Ishikawa (cell line): Measurements from ENCODE around the gene FHIT.

Experiments used
- CEBPB ChIP-seq: IDR thresholded peaks from 2 replicates; pipeline ENCODE4 v1.6.1; 2012
- CREB1 ChIP-seq: IDR thresholded peaks from 2 replicates; pipeline ENCODE4 v1.6.1; 2012; ENCODE audit warnings: low read depth
- EGR1 ChIP-seq: IDR thresholded peaks from 2 replicates; pipeline ENCODE4 v1.6.1; 2012
- EP300 ChIP-seq: IDR thresholded peaks from 2 replicates; pipeline ENCODE4 v1.6.1; 2012; ENCODE audit warnings: borderline replicate concordance
- FOXM1 ChIP-seq: IDR thresholded peaks from 2 replicates; pipeline ENCODE4 v1.6.1; 2012; ENCODE audit warnings: low read depth, borderline replicate concordance
- NFIC ChIP-seq: IDR thresholded peaks from 2 replicates; pipeline ENCODE4 v1.6.1; 2012
- RAD21 ChIP-seq: IDR thresholded peaks from 2 replicates; pipeline ENCODE4 v1.6.1; 2012; ENCODE audit warnings: low read depth
- TAF1 ChIP-seq: IDR thresholded peaks from 2 replicates; pipeline ENCODE4 v1.6.1; 2012; ENCODE audit warnings: low read depth, mild to moderate bottlenecking
- TCF12 ChIP-seq: IDR thresholded peaks from 2 replicates; pipeline ENCODE4 v1.6.1; 2012; ENCODE audit warnings: low read depth
- TEAD4 ChIP-seq: IDR thresholded peaks from 2 replicates; pipeline ENCODE4 v1.6.1; 2012
- YY1 ChIP-seq: IDR thresholded peaks from 2 replicates; pipeline ENCODE4 v1.6.1; 2012; ENCODE audit warnings: low read depth
- ZBTB7A ChIP-seq: IDR thresholded peaks from 2 replicates; pipeline ENCODE4 v1.6.1; 2012; ENCODE audit warnings: low read depth
- TF ChIP-seq, protein P1 (sequence below): IDR thresholded peaks from 2 replicates; pipeline ENCODE4 v1.6.1; 2012
- TF ChIP-seq, protein P2 (sequence below): IDR thresholded peaks from 2 replicates; pipeline ENCODE4 v1.6.1; 2012; ENCODE audit warnings: low read depth, mild to moderate bottlenecking
- TF ChIP-seq, protein P3 (sequence below): IDR thresholded peaks from 2 replicates; pipeline ENCODE4 v1.6.1; 2012

Gene FHIT

DNA sequence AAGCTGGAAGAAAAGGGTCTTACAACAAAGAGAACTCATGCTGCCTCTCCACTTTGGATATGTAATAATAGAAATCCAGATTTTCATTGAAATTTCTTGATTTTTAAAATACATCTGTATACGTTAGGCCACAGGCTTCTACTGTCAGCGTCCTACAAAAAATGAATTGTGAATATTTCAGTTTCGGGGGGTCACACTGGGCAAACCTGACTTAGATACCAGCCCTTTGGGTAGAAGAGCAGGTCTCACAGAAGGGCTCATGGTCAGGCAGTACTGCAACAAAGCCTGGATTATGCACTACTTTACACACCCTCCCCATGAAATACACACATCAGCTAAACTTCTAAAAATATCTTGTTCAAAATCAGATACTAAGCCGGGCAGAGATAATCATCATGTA, 294.5 kb downstream of the FHIT start:
- TF ChIP-seq TAF1 (no peak), NFIC (no peak), TCF12 (no peak)
- TF ChIP-seq, protein P1, sequence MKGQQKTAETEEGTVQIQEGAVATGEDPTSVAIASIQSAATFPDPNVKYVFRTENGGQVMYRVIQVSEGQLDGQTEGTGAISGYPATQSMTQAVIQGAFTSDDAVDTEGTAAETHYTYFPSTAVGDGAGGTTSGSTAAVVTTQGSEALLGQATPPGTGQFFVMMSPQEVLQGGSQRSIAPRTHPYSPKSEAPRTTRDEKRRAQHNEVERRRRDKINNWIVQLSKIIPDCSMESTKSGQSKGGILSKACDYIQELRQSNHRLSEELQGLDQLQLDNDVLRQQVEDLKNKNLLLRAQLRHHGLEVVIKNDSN, result no peak

DNA sequence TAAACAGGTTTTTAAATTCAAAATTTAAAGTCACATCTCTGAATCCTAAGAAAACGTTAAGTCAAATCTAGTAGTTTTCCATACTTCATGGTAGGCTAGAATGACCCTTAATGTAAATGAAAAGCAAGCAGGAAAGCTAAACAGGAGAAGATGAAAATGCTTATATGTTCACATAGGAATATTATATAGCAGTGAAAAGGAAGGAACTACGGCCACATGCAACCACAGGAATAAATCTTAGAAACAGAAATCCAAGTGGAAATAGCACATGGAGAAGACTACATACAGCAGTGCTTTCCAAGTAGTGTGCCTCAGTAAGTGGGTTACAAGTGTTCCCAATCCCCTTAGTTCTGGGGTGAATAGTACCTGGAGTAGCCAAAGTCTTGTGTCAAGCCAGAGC, 296.2 kb downstream of the FHIT start:
- TF ChIP-seq CREB1, result no peak
- TF ChIP-seq, protein P1, result no peak
- no peak for TF ChIP-seq NFIC
- no peak for TF ChIP-seq TAF1
- no peak for TF ChIP-seq RAD21
- no peak for TF ChIP-seq TEAD4
- TF ChIP-seq, protein P2, sequence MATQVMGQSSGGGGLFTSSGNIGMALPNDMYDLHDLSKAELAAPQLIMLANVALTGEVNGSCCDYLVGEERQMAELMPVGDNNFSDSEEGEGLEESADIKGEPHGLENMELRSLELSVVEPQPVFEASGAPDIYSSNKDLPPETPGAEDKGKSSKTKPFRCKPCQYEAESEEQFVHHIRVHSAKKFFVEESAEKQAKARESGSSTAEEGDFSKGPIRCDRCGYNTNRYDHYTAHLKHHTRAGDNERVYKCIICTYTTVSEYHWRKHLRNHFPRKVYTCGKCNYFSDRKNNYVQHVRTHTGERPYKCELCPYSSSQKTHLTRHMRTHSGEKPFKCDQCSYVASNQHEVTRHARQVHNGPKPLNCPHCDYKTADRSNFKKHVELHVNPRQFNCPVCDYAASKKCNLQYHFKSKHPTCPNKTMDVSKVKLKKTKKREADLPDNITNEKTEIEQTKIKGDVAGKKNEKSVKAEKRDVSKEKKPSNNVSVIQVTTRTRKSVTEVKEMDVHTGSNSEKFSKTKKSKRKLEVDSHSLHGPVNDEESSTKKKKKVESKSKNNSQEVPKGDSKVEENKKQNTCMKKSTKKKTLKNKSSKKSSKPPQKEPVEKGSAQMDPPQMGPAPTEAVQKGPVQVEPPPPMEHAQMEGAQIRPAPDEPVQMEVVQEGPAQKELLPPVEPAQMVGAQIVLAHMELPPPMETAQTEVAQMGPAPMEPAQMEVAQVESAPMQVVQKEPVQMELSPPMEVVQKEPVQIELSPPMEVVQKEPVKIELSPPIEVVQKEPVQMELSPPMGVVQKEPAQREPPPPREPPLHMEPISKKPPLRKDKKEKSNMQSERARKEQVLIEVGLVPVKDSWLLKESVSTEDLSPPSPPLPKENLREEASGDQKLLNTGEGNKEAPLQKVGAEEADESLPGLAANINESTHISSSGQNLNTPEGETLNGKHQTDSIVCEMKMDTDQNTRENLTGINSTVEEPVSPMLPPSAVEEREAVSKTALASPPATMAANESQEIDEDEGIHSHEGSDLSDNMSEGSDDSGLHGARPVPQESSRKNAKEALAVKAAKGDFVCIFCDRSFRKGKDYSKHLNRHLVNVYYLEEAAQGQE, result no peak
- no peak for TF ChIP-seq YY1
- TF ChIP-seq EP300, result no peak
- TF ChIP-seq TCF12, result no peak
- TF ChIP-seq FOXM1, result no peak
- TF ChIP-seq, protein P3, sequence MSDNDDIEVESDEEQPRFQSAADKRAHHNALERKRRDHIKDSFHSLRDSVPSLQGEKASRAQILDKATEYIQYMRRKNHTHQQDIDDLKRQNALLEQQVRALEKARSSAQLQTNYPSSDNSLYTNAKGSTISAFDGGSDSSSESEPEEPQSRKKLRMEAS, result no peak
- TF ChIP-seq ZBTB7A, result no peak
- TF ChIP-seq CEBPB, result no peak

DNA sequence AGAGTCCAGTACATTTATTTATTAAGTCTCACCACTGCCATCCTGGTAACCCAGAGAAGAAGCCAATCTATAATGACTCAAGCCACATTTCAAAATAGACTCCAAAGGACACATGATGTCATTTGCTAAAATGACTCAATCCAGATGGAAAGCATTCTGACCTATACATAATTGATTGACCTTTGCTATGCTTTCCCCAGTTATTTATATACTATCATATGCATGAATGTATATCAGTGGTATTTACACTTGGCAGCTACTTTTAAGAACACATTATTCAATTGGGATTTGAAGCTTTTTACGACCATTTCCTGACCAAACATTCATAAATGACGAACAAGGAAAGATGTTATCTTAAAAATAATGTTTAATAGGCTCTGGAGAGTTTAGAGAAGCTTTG, 297.2 kb downstream of the FHIT start:
- no peak for TF ChIP-seq EGR1
- TF ChIP-seq CREB1, result no peak
- TF ChIP-seq CEBPB, result no peak
- TF ChIP-seq NFIC, result no peak
- no peak for TF ChIP-seq YY1
- no peak for TF ChIP-seq ZBTB7A
- TF ChIP-seq RAD21, result no peak
- TF ChIP-seq, protein P3, result no peak
- no peak for TF ChIP-seq EP300
- TF ChIP-seq FOXM1, result no peak
- TF ChIP-seq, protein P1, result no peak
- TF ChIP-seq, protein P2, result no peak

DNA sequence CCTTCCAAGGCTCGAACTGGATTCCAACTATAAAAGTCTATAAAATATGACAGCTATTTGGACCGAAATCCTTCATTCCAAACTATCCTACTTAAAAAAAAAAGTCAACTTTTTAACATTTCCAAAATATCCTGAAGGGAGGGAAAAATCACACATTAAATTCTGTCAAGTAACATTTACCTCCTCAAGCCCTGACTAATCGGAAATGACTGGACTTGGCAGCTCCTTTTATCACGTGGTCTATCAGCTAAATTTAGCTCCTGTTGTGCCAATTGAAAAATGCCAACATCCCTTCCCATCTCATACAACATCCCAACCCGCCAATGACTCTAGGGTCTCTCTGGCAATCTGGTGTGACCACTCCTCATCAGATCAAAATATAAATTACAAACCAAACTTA, 297.9 kb downstream of the FHIT start:
- TF ChIP-seq, protein P3, result no peak
- TF ChIP-seq CREB1, result no peak
- TF ChIP-seq CEBPB, result no peak
- TF ChIP-seq NFIC, result no peak
- TF ChIP-seq TEAD4, result no peak
- TF ChIP-seq TCF12, result no peak
- no peak for TF ChIP-seq FOXM1
- no peak for TF ChIP-seq RAD21
- TF ChIP-seq, protein P1, result no peak
- TF ChIP-seq YY1, result no peak
- no peak for TF ChIP-seq ZBTB7A

DNA sequence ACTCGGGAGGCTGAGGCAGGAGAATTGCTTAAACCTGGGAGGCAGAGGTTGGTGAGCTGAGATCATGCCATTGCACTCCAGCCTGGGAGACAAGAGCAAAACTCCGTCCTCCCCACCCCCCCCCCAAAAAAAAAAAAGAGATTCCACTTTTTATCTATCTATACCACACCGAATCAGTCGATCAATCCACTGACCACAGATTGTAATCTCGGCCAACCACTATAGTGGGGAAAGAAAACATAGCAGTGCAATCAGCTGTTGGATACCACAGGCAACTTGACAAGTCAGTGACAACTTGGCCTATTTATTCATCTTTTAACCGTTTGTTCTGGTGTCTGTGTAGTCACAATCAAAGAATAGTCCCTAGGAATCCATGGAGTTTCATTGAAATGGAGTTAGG, 299.2 kb downstream of the FHIT start:
- TF ChIP-seq, protein P2, result no peak
- TF ChIP-seq, protein P3, result no peak
- TF ChIP-seq CEBPB, result no peak
